GM21367 (cell line): ENCODE measurements around the gene KDM1B.

Experiments
- ATAC-seq: cut with Tn5 transposase; IDR thresholded peaks from one replicate; pipeline ENCODE4 v1.9.1; 2021; ENCODE audit not compliant: unreplicated experiment

The KDM1B gene

DNA sequence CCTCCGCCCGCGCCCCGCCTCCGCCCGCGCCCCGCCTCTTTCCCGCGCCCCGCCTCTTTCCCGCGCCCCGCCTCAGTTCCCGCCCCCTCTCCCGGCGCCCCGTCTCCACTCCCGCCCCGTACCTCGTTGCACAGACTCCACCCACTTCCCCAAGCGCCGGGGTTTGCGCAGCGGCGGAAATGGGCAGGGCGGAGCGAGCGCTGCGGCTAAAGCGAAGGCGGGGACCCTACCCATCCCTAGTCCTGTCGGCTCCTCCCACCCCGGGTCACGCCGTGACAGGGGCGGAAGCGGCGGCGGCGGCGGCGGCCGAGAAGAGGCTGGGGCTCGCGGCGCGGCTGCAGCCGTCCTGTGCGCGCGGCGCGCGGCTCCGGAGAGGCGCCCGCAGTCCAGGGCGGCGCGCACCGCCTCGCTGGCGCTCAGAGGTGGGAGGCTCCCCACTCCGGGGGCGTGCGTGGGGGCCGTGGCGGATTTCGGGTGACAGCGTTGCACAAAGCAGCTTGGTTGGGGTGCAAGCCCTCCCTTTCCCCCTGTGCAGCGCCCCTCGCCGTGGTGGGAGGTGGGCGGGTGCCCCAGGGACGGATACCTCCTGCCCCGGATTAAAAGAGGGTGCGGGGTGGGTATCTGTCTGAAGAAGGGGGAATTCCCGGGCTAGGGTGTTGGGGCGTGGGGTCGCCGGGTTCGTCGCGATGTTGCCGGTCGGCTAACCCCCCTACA, at the start of gene KDM1B:
Gene KDM1B, plus strand, starts transcription at position 273 of the 714 bp plus-strand sequence. CDS start 4,474 bp downstream, outside the sequence.
- ATAC-seq, result peak; percentile 88

DNA sequence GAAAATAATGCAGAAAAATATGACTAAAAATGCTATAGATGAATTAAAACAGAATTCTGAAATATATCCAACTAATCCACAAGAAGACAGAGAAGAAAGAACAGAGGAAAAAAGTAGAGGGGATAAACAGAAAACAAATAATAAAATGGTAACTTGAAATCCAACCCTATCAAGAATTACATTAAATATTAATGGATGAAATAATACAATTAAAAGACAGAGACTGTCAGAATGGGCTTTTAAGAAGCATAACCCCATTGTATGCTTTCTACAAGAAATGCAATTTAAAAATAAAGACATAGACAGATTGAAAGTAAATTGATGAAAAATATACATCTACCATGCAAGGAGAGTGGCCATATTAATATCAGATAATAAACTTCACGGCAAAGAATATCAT, 48.2 kb upstream of the KDM1B start:
- ATAC-seq, result no peak

DNA sequence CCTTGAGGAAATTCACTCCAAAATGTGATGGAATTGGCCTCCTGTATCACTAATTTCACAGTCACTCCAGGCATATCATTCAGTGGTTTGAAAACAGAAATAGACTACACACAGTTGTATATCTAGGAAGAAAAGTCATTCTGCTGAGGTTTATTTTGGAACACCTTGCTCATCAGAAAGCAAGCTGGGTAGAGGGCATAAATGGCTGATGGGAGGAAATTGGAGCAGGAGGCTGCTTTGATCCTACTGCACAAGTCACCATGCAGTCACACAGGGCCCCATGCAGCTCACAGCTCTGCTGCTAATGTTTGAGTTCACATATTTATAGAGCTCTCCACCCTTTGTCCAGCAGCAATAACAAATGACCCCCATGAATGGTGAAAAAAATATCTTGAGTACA, 45.1 kb upstream of the KDM1B start:
- ATAC-seq, result no peak

DNA sequence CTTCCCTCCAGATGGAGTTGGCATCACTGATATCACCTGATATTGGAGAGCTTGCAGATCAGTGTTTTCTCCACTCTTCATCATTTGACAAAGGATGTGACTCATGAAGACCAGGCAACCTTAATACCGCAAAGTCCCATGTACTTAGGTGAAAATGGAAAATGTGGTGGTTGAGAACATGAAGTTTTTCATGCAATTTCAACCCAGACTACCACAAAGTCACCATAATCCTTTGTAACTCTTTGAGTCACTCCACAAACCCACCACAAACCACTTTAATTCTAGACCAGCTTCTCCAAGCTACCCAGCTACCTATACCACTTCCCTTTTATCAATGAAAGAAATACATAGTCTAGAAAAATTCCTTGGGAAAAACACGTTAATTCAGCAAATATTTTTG, 39.9 kb upstream of the KDM1B start:
- no peak for ATAC-seq

GRCh38 chr6:18117136-18117535, 38.1 kb upstream of the KDM1B start:
- ATAC-seq, result no peak

- no peak for ATAC-seq
Observed at GRCh38 chr6:18118330-18118729, 36.9 kb upstream of the KDM1B start.

- no peak for ATAC-seq
Observed at GRCh38 chr6:18119236-18119635, 36.0 kb upstream of the KDM1B start.

GRCh38 chr6:18121580-18122127, 33.6 kb upstream of the KDM1B start:
- no peak for ATAC-seq

DNA sequence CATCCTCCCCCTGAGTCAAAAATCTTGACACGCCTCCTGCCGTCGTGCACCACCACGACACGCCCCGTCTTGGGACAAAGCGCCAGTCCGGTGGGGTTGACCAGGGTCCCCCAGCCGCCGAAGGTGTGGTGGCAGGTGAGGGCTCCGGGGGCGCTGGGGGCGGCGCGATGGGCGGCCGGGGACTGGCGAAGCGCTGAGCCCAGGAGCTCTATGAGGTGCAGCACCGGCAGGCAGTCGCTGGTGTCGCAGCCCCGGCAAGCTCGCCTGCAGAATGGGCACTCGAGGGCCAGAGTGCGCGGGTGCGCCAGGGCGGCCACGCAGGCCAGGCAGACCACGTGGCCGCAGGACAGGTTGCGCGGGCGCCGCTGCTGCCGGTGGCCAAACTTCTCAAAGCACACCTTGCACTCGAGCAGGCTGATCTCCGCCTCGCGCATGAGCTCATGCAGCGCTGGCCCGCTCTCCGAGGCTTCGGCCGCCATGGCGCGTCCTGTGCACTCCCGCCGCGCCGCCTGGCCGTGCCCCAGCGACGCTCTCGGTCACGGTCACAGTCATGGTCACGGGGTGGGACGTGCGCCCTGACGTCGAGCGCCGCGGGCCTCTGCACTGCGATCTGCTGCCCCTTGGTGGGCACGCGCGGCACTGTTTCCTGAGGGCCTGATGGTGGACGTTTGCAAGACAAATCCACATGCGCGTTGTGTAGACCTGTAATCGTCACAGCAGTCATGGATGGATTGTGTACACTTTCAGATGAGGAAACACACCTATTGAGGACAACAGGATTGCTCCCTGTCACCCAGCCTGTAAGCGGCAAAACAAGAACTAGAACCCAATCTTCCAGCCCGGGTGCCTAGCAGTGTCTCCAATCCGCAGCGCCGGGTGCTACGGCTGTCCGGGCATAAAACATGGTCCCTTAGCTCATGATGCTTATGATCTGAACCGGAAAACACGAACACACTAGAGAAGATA, 32.8 kb upstream of the KDM1B start, which contains the start of gene NHLRC1:
Gene NHLRC1, minus strand, starts transcription at position 550 of the 966 bp plus-strand sequence. Its CDS starts 71 bp downstream, at position 479.
- ATAC-seq, result peak; percentile 99

DNA sequence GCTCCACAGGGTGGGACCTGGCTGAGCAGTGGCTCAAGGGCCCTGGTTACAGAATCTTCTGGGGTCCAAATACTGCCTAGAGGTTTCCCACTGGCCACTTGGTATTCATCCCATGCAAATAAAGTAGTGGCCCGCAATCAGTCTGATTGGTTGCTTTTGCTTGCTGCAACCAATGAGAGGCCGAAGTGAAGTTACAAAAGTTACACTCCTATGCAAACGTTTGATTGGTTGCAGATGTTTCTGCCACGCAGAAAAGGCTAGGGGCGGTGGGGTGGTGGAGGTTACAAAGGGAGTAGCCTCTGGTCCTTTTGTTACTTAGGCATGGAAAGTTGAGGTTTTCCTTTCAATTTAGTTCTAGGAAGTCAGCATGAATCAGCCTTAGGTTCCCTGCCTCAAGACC, 29.1 kb upstream of the KDM1B start:
- ATAC-seq, result no peak

DNA sequence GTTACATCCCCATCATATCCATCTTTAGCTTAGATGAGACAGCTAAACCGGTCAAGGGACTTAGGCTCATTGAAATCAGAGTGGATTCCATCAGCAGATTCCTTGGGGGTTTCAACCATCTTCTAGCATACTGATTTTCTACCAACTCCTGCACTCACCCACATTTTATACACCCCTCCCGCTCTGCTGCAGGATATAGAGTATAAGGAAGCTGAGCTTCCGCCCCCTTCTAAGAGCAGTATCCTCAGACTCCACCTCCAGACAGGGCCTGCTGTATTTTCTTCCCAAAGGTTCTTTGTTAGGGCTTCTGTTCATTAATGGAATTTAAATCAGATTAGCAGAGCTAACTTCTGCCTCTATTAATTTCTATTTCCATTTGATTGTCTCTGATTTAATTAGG, 22.9 kb upstream of the KDM1B start:
- ATAC-seq, result no peak

GRCh38 chr6:18135171-18135570, 20.1 kb upstream of the KDM1B start:
- ATAC-seq, result no peak

DNA sequence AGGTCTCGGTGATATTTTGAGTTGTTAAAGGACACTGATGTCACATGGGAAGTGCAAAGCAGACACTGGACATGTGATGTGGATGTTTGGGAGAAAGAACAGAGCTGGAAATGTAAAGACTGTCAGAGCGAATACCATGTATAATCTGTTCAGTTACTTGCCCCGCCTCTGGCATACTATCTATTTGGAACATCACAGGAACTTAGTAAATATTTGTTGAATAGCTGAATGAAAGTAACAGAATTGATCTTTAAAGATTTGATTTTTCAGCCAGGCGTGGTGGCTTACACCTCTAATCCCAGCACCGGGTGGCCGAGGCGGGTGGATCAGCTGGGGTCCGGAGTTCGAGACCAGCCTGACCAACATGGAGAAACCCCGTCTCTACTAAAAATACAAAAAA, 19.0 kb upstream of the KDM1B start:
- no peak for ATAC-seq

DNA sequence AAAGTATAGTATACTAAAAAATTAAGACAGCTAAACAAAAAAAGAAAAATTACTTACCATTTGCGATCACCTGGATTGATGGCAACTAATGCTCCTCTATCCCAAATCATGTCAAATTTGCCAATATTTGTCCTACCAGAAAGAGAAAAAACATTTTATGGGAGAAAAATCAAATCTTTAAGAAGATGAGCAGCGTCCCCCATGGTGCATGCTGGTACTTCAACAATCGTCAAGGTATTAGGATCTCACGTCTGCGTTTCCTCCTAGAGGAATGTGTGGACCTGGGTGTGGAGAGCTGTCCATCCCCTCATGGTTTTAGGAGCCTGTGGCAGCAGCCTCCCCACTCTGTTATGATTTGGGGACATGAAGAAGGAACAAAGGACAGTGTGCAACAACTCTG, 16.3 kb upstream of the KDM1B start:
- no peak for ATAC-seq

GRCh38 chr6:18139935-18140621, 15.1 kb upstream of the KDM1B start:
- ATAC-seq, result no peak

DNA sequence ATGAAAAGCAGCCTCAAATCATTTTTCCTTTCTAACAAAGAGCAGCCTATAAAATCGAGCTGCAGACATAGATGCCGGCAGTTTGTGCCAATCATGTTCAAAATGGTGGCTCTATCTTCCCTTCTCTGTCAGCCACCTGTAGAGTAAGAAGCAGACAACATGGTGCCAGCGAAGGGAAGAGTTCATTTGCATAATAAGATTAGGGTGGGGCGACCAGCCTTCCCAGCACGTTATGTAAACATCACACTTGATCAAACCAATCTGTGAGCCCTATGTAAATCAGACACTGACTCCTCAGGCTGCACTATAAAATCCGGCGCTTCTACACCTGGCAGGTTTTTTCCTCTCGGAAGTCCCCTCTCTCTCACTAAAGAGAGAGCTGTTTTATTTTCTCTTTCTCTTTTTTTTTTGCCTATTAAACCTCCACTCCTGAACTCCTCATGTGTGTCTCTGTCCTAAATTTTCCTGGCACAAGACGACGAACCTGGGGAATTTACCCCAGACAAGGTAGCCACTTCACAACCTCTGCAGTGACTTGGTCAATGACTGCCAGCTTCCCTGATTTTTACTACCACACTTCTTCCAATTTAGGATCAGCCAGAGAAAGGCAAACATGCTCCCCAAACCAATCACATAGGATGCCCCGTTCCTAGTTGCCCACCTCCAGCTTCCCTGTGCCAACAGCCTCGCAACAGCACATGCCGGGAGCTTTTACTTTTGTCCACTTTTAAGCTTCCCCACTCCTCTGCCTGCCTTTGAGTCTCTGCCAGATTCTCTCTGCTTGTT, 13.2 kb upstream of the KDM1B start:
- no peak for ATAC-seq

DNA sequence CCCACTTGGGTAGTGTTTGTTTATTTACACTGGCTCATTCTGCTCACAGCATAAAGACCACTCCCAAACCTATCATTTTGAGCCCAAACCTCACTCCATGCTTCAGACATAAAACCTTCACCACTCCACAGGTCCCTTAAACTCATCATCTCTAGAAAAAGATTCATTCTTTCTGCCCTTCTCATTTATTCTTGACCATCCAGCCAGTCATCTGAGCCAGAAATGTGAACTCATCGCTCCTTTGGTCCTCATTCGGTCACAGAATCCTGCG, 12.7 kb upstream of the KDM1B start:
- no peak for ATAC-seq

DNA sequence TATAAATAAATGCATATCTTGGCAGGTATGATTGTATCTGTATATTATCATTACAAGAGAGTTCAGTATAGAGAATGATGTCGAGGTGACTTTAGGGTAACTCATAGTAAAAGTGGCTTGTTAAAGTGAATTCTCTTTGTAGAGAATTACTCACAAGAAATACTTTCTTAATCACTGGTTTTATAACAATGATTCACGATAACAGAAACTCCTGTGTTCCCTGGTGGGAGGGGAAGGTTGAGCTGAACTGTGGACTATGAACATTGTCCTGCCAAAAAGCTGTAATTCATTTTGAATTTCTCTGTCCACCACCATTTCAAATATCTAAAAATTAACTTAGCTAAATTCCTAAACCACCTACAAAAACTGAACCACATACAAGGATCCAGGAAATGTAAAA, 8.1 kb upstream of the KDM1B start:
- no peak for ATAC-seq

GRCh38 chr6:18147616-18148015, 7.6 kb upstream of the KDM1B start:
- no peak for ATAC-seq

- ATAC-seq, result no peak
Observed at GRCh38 chr6:18148304-18149025, 6.8 kb upstream of the KDM1B start.
